ENCODE results near the gene SUMO2. TPM values are rescaled to one million over a fixed set of nuclear protein-coding genes. Genes with fewer than 3 reads are reported as not detected.
"Not testable (repeated sequence)": the region's sequence is repeated elsewhere in the genome, so short reads cannot be mapped to it uniquely, and the experiment has no call there.

SUMO2 gene
- 94.9 TPM for total RNA-seq

DNA sequence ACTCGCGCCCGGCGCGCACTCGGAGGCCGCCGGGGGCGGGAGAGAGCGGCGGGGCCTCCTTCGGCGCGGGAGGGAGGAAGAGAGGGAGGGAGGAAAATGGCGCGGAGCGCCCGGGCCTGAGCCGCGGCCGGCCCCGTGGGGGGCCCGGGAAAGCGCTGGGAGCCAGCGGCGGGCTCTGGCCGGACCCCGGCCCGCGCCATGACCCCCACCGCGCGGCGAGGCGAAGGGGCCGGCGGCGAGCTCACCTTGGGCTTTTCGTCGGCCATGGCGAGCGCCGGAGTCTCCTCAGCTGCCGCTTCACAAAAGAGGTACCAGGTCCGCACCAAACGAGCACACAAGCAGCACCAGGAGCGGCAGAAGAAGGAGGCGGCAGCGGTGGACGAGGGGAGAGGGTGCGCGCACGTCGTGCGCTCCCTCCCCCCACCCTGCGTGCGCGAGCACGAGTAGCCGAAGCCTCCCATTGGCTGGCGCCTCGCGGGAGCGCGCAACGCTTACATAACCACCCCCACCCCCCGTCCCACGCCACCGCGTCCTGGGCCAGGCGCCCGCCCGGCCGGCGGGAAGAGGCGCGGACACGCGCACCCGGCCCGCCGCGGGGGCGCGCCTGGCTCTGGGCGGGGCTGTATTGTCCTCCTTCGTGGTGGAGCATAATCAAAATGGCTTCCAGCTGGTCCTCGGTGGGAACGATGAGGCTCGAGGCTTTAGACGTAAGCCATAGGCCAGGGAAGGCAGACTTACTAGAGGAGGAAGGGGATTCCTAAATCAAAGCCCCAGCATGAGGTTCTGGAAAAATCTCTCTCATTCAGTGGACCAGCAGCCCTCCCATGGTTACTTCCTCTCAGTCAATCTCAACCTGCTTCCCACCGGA lies at the start of gene SUMO2:
Gene SUMO2, minus strand, starts transcription at position 391 of the 868 bp plus-strand sequence. Its CDS starts 125 bp downstream, at position 266.
- peak; percentile 92 for ATAC-seq

DNA sequence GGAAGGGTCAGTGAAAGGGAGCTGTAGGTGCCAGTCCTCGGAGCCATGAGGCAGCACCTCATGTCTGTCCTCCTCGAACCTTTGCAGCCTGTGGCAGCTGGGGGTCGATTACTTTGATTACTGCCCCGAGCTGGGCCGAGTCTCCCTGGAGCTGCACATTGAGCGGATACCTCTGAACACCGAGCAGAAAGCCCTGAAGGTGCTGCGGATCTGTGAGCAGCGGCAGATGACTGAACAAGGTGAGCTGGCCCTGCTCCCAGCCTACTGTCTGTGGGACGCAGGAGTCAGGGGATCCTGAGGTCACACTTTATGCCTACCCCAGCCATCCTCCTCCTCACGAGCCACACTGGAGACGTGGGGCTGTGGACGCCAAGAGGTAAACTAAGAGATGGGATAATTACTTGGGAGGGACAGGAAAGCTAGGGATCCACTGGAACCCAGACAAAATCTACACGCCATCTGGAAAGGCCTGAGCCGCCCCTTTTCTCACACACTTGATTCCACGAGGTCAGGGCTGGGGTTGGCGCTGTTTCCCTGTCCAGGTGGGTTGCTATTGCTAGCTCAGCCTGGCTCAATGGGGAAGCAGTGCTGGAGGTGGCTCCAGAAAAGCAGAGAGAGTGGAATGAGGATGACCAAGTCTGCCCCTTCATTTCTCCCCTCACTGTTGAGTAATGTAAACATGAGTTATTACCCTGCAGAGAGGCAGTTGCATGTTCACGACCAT lies 49.1 kb upstream of the SUMO2 start:
- no peak for ATAC-seq
- no peak for DNase-seq (ENCODE audit: low spot score)

More for the DNA sequence above, at the start of gene SUMO2:
- peak; percentile 95 for DNase-seq (ENCODE audit: low spot score)

GRCh38 chr17:75231071-75231470 lies 48.3 kb upstream of the SUMO2 start:
- ATAC-seq (no peak), DNase-seq (ENCODE audit: low spot score) (no peak)

- ATAC-seq (peak; percentile 20), DNase-seq (ENCODE audit: low spot score) (no peak)
Observed at GRCh38 chr17:75228847-75229246, 46.1 kb upstream of the SUMO2 start.

GRCh38 chr17:75228305-75228704 lies 45.5 kb upstream of the SUMO2 start:
- ATAC-seq: peak; percentile 45
- no peak for DNase-seq (ENCODE audit: low spot score)

- no peak for ATAC-seq
- no peak for DNase-seq (ENCODE audit: low spot score)
Observed at GRCh38 chr17:75227729-75228128, 45.0 kb upstream of the SUMO2 start.

DNA sequence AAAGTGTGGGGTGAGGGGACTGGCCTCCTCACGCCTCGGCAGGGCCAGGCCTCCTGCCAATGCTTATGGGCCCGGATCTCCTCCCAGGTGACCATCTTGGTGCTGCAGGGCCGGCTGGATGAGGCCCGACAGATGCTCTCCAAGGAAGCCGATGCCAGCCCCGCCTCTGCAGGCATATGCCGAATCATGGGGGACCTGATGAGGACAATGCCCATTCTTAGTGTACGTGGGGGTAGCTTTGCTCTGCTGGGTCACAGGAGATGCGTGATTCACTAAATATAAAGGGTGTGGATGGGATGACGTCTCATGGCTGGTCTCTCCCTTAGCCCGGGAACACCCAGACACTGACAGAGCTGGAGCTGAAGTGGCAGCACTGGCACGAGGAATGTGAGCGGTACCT lies 42.3 kb upstream of the SUMO2 start:
- DNase-seq (ENCODE audit: low spot score) (no peak), ATAC-seq (no peak)

DNA sequence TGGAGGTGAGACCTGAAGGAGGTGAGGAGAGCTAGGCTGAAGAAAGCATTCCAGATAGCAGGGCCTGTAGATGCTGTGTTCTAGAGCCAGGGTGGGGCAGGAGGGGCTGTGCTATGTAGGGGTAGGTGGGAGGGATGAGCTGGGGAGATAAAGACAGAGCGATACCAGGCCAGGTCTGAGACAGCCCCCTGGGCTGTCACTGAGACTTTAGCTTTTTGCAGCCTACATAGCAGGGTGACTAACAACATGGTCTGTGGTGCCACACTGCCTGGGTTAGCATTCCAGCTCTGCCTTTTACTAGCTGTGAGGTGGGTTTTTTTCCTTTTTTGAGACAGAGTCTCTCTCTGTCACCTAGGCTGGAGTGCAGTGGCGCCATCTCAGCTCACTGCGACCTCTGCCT lies 37.1 kb upstream of the SUMO2 start:
- ATAC-seq (no peak), DNase-seq (ENCODE audit: low spot score) (no peak)

- DNase-seq (ENCODE audit: low spot score): no peak
- ATAC-seq: no peak
Observed at GRCh38 chr17:75218131-75218530, 35.4 kb upstream of the SUMO2 start.

DNA sequence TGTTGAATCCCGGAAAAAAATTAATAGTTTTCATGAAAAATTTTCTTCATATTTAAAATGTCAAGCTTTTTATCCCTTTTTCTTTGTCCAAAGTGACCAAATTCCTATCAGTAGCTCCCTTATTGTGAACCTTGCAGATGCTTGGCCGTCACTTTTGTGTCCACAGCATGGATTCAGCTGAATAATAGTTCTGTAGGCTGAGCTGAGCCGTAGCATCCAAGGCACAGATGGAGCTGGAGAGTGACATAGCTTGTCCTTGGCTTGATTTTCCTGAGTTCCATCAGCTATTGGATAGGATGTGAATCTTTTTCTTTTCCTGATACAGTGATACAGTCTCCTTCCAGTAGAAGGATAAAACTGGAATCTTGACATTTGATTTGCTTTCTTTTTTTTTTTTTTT lies 26.3 kb upstream of the SUMO2 start:
- ATAC-seq (no peak), DNase-seq (ENCODE audit: low spot score) (no peak)

GRCh38 chr17:75208161-75208560 lies 25.4 kb upstream of the SUMO2 start:
- DNase-seq (ENCODE audit: low spot score): no peak

GRCh38 chr17:75207760-75208159 lies 25.0 kb upstream of the SUMO2 start:
- peak; percentile 75 for DNase-seq (ENCODE audit: low spot score)
- ATAC-seq: peak; percentile 52

More at GRCh38 chr17:75208161-75208560, 25.4 kb upstream of the SUMO2 start:
- ATAC-seq: peak; percentile 4

DNA sequence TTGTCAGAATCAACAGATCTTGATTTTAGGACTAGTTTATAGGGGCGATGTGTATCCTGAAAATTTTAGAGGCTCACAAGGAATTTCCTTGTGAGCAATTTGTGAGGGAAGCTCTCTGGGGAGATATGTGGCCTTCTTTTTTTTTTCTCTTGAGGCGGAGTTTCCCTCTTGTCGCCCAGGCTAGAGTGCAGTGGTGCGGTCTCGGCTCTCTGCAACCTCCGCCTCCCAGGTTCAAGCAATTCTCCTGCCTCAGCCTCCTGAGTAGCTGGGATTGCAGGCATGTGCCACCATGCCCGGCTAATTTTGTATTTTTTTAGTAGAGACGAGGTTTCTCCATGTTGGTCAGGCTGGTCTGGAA lies 24.3 kb upstream of the SUMO2 start:
- not testable (repeated sequence) for DNase-seq (ENCODE audit: low spot score); ATAC-seq

GRCh38 chr17:75205793-75206163 lies 23.0 kb upstream of the SUMO2 start:
- ATAC-seq (no peak), DNase-seq (ENCODE audit: low spot score) (no peak)

DNA sequence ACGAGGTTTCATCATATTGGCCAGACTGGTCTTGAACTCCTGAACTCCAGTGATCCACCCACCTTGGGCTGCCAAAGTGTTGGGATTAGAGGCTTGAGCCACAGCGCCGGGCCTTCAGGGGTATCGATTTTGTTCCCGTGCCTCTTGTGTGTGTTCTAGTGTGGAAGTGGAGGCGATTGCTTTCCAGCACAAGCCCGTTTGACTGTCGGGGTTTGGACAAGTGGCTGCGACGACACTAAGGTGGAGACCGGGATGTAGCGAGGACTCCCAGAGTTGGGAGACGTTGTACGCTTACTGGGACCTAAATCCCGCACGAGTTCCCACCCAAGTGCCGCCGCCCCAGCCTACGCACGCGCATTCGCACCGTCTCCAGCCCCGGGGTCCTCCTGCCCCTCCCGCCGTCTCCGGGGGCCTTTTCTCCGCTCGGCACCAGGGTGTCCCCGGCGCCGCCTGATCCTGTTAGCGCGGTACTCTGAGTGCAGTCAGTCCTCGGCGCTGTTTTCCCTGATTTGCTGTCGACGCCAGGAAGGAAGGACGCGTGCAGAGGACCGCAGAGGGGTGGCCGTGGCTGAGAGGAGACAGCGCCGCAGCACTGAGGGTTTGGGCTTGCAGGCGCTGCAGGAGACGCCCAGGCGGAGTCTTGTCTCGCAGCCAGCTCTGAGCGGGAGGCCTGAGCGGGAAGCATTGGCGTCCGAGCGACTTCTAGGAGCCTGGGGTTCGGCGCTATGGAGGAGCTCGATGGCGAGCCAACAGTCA lies 22.5 kb upstream of the SUMO2 start, which contains the start of gene NUP85:
Gene NUP85, plus strand, starts transcription at position 643 of the 756 bp plus-strand sequence. Its CDS starts 83 bp downstream, at position 726.
- ATAC-seq (peak; percentile 89), DNase-seq (ENCODE audit: low spot score) (peak; percentile 93)

DNA sequence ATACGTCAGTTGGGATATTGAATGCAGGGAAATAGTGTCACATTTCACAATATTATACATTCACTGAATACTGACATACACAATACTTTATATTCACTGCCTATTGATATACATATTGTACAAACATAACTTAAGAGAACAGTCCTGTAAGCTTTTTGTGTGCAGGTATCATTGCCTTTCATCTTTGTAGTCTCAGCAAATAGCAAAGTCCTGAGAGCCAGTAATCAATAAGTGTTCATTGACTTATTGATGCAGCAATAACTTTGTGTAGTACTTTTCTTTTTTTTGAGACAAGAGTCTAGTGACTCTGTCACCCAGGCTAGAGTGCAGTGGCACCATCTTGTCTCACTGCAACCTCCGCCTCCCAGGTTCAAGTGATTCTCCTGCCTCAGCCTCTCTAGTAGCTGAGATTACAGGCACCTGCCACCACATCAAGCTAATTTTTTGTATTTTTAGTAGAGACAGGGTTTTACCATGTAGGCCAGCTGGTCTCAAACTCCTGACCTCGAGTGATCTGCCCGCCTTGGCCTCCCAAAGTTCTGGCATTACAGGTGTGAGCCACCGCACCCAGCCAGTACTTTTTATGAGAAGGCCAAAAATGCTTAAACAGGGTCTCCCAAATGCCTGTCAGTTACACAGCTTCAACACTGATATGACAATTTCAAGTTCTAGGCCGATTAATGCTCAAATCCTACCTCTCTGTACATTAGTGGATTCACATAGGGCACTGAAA lies 17.3 kb upstream of the SUMO2 start:
- no peak for DNase-seq (ENCODE audit: low spot score)
- no peak for ATAC-seq

DNA sequence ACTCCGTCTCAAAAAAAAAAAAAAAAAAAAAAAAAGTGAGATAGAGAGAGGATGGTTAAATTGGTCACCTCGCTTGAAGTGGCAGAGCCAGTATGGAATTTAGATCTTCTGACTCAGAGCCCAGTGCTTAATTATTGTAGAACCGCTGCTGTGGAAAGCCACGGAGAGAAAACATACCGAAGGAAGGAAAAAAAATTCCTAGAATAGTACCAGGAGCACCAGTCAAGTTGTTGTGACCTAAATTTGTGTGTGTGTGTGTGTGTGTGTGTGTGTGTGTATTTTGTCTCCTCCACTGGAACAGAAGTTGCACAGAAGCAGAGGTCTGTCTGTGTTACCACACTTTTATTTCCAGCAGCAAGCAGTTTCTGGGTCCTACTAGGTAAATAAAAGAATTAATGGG lies 12.1 kb upstream of the SUMO2 start:
- ATAC-seq: no peak
- no peak for DNase-seq (ENCODE audit: low spot score)

GRCh38 chr17:75191584-75191983 lies 8.8 kb upstream of the SUMO2 start:
- DNase-seq (ENCODE audit: low spot score) (no peak), ATAC-seq (no peak)

DNA sequence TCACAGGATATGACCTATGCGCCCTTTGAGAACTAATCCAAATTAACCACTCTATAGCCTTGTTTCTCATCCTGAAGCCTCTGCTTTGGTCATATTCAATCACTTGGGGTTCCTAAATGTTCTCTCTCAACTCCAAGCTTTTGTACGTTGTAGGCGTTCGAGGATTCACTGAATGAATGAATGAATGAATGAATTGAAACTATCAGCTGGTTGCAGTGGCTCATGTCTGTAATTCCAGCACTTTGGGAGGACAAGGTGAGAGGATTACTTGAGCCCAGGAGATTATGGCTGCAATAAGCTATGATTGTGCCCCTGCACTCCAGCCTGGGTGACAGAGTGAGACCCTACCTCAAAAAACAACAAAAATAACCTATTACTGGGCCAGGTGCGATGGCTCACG lies 5.9 kb upstream of the SUMO2 start:
- DNase-seq (ENCODE audit: low spot score) (no peak), ATAC-seq (no peak)

DNA sequence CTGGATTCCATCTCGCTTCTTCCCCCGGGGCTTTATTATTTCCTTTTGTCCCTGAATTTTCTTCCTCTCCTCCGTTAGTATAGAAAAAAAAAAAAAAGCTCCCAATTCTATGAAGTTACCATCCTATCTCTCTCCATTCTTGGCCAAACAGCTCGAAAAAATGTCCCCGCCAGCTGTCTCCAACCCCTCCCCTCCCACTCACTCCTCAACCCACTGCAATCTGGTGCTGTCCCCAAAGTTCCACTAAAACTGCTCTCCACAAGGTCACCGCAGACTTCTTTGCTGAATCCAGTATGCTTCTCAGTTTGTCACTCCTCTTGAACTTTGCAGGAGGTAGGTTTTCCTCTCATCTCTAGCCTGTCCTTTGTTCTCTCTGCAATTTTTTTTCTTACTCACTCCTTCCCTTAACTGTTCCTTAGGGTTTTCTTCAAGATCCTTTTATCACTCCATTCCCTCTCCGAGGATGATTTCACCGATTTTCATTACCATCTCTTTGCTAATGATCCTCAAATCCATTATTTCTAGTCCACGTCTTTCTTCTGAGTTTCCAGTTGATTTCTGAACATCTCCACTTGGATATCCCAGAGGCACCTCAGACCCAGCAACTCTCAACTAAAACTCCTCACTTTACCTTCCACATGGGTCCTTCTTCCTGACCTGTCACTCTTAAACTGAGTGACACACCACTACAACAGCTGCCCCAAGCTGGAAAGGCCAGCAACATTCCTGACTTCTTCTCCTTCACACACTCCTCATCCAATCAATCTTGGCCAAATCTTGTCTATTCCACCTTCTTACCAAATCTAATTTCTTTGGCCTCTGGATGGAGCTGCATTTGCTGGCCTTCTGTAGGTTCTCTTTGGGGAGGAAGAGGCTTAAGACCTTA lies 1.5 kb upstream of the SUMO2 start:
- ATAC-seq (no peak), DNase-seq (ENCODE audit: low spot score) (no peak)
